Posterior vena cava (tissue), 2 donors: ENCODE results near the gene RGSL1. TPM values are rescaled to one million over a fixed set of nuclear protein-coding genes. Genes with fewer than 3 reads are reported as not detected.
"Not testable (repeated sequence)": the region's sequence is repeated elsewhere in the genome, so short reads cannot be mapped to it uniquely, and the experiment has no call there.

ENCODE experiments used
- DNase-seq: peaks from one replicate; pipeline ENCODE4 v3.0.0-alpha.2; 2020; ENCODE audit warnings: low spot score
- intact Hi-C, 2 donors: fragments of 100-400 bp; cut with DNase I; formaldehyde crosslinking; loops; one replicate each; pipeline versions ENCODE4 v1.14.1 to v1.14.2; 2022 to 2023
- total RNA-seq, 2 donors: library from RNA; stranded (reverse); fragmentation: NEBNext Ultra II Directional; extraction: Animal tissue kit (Norgen Biotek cat#: 25700); gene quantifications; one replicate each; pipeline ENCODE4 v1.2.1, GENCODE V29; 2021
- donor health status: DM: yes; HTN: yes; CAD: no.
- donor health status: DM: yes; HTN: yes; CAD: no.

The RGSL1 gene
- total RNA-seq, 2 donors from 2014 or later, result not detected

DNA sequence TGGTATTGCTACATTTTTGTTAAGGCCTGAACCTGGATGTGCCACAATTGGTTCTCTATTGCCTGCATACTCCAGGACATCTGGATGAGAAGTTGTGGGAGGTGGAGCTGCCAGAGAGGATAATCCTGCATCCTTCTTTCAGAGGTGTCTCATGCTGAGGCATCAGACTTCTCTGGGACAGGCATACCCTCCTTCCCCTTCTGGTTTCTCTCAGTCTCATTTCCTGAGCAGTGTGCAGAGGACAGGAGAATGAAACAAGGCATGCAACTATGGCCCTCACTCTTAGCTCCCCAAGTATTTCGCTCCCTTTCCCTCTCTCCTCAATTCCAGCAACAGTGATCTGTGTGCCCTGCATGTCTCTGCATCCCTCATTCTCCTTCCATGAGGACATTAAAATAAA lies 7.6 kb upstream of the RGSL1 start:
- intact Hi-C loops, result no loop called here
- DNase-seq, result no peak

DNA sequence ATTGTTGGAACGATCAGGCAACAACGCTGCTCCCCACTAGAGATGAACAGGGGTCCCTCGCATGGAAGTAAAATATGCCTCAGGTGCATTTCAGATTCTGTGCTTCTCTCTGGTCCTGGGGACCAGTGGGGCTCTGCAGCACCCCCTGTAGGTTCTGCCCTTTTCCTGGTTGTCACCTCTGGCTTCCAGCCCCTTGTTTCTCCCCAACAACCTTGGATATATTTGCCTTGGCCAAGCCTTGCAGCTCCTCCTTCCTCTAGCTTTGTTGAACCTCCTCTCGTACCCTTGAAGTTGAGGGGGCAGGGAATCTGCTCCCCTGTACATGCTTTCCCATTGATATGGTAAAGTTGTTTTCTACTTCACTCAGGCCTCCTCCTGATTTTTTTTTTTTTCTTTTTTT lies 5.4 kb upstream of the RGSL1 start:
- no peak for DNase-seq
- intact Hi-C loops, result no loop called here

GRCh38 chr1:182446033-182446669 lies 3.8 kb upstream of the RGSL1 start:
- intact Hi-C loops, result no loop called here
- no peak for DNase-seq

- DNase-seq, intact Hi-C loops: not testable (repeated sequence)
Measured at GRCh38 chr1:182447124-182447523, 2.8 kb upstream of the RGSL1 start.

GRCh38 chr1:182447660-182448059 lies 2.3 kb upstream of the RGSL1 start:
- intact Hi-C loops, result no loop called here

DNA sequence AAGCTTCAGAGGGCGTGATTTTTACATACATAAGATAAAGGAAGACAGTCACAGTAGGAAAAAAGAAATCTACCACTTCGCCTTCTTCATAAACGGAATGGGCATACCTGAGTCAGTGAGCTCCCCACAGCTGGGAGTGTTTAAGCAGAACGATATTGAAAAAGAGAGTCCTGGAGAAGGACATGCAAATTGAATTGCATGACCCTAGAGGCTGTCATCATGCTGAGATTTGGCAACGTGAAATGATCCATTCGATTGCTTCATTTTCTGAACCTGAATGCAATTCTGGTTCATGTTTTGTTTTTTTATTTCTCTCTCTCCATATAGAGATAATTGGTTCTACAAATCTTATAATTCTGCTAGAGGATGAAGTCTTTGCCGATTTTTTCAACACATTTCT lies 3.7 kb downstream of the RGSL1 start:
- intact Hi-C loops, result no loop called here
- no peak for DNase-seq

More at GRCh38 chr1:182447660-182448059, 2.3 kb upstream of the RGSL1 start:
- no peak for DNase-seq

DNA sequence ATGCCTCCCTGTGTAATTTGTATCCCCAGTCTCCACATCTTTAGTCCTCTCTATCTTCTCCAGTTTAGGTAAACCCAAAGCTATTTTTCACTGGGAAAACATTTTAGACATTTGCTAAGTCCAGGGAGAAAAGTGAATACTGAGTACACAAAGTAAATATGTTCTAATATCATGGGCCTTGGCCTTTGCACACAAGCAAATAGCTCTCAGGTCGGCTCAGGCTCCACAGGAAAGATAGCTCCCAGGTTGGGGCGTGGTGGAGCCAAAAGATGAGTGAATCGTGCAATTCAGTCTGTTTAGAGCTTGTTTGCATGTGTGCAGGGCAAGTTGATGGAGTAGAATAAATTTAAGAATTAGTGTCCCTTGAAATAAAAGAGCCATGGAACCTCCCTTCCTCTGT lies 7.9 kb downstream of the RGSL1 start:
- no peak for DNase-seq
- intact Hi-C loops, result no loop called here

GRCh38 chr1:182459949-182460348 lies 10.0 kb downstream of the RGSL1 start:
- intact Hi-C loops, result no loop called here
- no peak for DNase-seq

DNA sequence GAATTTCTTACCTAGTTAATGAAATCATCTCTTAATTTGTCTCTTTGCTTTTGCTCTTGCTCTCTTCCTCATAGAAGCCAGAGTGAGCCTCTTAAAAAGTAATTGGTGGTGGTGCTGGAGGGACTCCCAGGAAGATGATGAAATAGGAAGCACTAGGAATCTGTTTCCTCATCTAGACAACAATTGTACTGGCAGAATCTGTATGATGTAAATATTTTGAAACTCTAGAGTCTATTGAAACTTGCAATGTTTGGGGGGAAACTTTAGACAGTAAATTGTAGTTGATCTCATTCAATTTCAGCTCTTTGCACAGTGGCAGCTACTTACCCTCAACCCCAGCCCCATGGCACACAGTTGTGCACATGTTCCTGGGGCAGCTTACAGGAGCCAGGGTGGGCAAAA lies 10.6 kb downstream of the RGSL1 start:
- intact Hi-C loops, result no loop called here
- DNase-seq, result no peak

GRCh38 chr1:182473556-182473955 lies 23.6 kb downstream of the RGSL1 start:
- intact Hi-C loops, result no loop called here
- no peak for DNase-seq

DNA sequence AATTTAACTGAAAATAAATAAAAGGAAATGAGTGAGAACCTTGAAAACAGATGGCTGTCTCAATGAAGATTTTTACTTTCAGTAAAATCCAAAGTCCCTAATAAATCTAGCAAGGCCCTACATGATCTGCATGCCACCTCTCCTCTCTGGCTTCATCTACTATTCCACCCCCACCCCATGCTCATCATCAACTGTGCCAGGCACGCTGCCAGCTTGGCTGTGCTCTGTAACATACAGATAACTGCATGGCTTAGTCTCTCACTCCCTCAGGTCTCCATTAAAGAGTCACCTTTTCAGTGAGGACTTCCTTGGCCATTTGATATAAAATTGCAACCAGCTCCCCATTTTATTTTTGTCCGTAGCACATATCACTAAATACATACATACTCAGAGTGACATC lies 26.7 kb downstream of the RGSL1 start:
- intact Hi-C loops, result no loop called here

GRCh38 chr1:182478238-182478637 lies 28.3 kb downstream of the RGSL1 start:
- no peak for DNase-seq
- intact Hi-C loops, result no loop called here

More for the DNA sequence above, 26.7 kb downstream of the RGSL1 start:
- no peak for DNase-seq

DNA sequence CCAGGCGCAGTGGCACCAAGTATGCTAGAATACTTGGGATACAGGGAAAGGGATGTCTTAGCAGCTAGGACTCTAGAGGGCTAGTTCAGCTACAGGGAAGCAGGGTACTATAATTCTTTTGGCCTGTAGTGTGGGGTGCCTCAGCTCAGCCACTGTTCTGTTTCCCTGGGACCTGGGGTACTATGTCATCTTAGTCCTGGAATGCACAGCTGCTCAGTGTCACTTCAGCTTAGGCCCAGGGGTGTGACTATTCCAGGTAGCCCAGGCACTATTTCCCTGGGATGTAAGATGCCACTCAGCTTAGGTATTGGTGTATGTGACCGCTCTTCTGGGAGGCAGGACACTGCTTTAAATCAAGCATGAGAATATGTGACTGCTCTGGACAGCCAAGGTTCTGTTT lies 34.1 kb downstream of the RGSL1 start:
- intact Hi-C loops, result no loop called here
- no peak for DNase-seq

- no peak for DNase-seq
- intact Hi-C loops, result no loop called here
Measured at GRCh38 chr1:182484531-182485257, 34.7 kb downstream of the RGSL1 start.

DNA sequence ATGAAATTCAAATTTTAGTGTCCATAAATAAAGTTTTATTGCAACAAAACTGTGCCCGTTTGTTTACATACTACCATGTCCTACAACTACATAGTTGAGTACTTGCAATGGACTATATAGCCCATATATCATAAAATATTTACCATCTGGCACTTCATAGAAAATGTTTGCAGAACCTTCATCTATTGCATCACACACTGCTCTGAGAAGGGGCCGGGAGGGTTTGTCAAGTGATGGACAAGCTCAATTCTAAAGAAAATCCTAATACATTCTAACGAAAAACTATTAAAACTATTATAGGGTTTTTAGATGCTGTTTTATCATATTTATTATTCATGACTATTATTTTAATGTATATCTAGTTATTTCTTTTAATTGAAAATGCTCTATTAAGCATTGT lies 35.9 kb downstream of the RGSL1 start:
- intact Hi-C loops, result no loop called here
- no peak for DNase-seq

DNA sequence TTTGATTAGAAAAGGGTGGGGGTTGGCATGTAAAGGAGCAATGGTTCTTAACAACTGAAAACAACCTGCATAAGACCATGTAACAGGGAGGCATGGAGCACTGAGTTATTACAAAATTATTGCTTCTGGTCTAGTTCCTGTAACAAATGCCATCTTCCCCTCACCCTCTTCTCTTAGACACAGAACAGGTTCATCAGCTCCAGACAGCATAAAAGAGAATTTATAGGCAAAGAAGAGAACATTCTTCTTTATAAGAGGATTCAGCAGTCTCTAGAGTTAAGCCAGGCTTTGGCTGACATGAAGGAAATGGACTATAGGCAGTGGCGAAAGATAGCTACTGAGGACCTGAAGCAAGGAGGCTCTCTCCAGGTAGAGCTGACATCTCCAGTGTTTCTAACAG lies 38.9 kb downstream of the RGSL1 start:
- intact Hi-C loops, result no loop called here

DNA sequence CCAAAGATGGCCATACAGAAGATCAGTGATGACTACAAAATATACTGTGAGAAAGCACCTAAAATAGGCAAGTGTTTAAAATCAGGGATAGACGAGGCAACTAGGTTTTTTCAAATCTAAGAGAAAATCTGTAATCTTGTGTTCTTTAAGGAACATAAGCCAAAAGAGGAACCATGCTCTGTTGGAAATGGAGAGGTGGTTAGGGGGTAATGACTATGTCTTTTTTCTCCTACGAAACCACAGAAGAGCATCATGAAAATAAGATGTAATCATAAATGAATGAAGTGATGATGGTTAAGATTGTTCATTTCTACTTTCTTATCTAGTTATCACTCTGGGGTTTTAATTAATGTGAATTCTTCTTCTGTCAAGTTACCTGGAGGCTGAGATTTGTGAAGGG lies 43.1 kb downstream of the RGSL1 start:
- no peak for DNase-seq
- intact Hi-C loops, result no loop called here

More for the DNA sequence above, 38.9 kb downstream of the RGSL1 start:
- DNase-seq, result no peak

DNA sequence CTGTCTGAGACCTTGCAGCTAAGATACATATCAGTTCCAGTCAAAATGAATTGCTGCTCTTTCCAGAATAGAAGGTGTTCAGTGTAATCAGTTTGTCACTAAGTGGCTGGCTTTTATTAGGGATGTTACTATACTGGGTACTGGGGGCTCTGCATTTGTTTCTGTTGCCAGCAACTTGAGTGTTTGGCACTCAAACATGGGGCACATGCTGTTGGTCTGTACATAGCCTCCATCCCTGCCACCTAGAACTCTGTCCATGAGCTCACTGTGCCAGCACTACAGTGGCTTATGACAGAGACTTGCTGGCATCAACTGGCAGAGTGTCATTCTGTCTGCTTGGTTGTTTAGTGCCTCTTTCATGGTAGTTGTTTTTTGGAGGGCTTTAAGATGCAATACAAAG lies 45.1 kb downstream of the RGSL1 start:
- intact Hi-C loops, result no loop called here
- DNase-seq, result no peak

GRCh38 chr1:182495693-182496092 lies 45.7 kb downstream of the RGSL1 start:
- intact Hi-C loops, result no loop called here
- no peak for DNase-seq

- no peak for DNase-seq
- intact Hi-C loops, result no loop called here
Measured at GRCh38 chr1:182507685-182508084, 57.7 kb downstream of the RGSL1 start.

- DNase-seq, result no peak
- intact Hi-C loops, result no loop called here
Measured at GRCh38 chr1:182515556-182515955, 65.6 kb downstream of the RGSL1 start.
